HL-60 (cell line): ENCODE measurements around the gene TPMT.

Experiments used
- POLR2AphosphoS5 ChIP-seq: IDR thresholded peaks from 2 replicates; pipeline ENCODE4 v1.6.1; 2012; ENCODE audit warnings: low read depth
- TF ChIP-seq, protein P1 (sequence below): IDR thresholded peaks from one replicate; pipeline ENCODE4 v1.5.1; 2011; ENCODE audit warnings: low read length, control low read depth, inconsistent platforms; ENCODE audit not compliant: insufficient read depth

DNA sequence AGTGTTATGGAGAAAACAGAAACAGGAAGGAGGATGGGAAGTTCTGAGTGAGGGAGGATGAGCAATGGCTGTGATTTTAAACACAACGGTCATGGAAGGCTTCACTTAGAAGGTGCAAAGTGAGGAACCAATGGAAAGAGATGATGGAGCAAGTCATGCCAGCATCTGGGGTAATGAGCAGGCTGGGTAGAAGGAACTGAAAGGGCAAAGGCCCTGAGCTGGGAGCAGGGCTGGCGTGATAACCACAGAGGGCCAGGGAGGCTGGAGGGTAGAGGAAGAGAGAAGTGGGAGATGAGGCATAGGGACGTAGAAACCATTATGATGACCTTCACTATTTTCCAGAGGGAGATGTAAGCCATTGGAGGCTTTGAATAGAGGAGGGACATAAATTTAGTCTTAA is 76.0 kb downstream of the TPMT start:
- TF ChIP-seq, protein P1, sequence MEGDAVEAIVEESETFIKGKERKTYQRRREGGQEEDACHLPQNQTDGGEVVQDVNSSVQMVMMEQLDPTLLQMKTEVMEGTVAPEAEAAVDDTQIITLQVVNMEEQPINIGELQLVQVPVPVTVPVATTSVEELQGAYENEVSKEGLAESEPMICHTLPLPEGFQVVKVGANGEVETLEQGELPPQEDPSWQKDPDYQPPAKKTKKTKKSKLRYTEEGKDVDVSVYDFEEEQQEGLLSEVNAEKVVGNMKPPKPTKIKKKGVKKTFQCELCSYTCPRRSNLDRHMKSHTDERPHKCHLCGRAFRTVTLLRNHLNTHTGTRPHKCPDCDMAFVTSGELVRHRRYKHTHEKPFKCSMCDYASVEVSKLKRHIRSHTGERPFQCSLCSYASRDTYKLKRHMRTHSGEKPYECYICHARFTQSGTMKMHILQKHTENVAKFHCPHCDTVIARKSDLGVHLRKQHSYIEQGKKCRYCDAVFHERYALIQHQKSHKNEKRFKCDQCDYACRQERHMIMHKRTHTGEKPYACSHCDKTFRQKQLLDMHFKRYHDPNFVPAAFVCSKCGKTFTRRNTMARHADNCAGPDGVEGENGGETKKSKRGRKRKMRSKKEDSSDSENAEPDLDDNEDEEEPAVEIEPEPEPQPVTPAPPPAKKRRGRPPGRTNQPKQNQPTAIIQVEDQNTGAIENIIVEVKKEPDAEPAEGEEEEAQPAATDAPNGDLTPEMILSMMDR, result no peak
- no peak for TF ChIP-seq POLR2AphosphoS5
